Neutrophil (primary cell): Measurements from ENCODE around the gene CERK.

ENCODE experiments used
- H3K27ac ChIP-seq: fragments of 200-600 bp; sonication (generic); 2 replicates; pipeline ENCODE4 v1.5.1; 2016; ENCODE audit warnings: mild to moderate bottlenecking, moderate library complexity
- H3K27me3 ChIP-seq: fragments of 200-600 bp; sonication (generic); 2 replicates; pipeline ENCODE4 v1.6.0; 2016; ENCODE audit warnings: mild to moderate bottlenecking
- H3K36me3 ChIP-seq: fragments of 200-600 bp; sonication (generic); 2 replicates; pipeline ENCODE4 v1.5.1; 2017
- H3K4me1 ChIP-seq, 2 experiments: fragments of 200-600 bp in 1 of 2; sonication (generic) in 1 of 2; 1 replicate in 1 of 2; 2 replicates in 1 of 2; pipeline versions ENCODE4 v1.5.1 to v1.6.1; 2013 to 2016; ENCODE audit warnings: low read depth in 1 of 2, low read length in 1 of 2, mild to moderate bottlenecking in 1 of 2, moderate library complexity in 1 of 2; ENCODE audit not compliant: control insufficient read depth in 1 of 2, insufficient read depth in 1 of 2
- H3K4me3 ChIP-seq, 2 experiments: fragments of 200-600 bp in 1 of 2; sonication (generic) in 1 of 2; 1 replicate in 1 of 2; 2 replicates in 1 of 2; pipeline ENCODE4 v1.5.1; 2013 to 2016; ENCODE audit warnings: low read depth in 1 of 2, low read length in 1 of 2, mild to moderate bottlenecking in 1 of 2, moderate library complexity in 1 of 2
- H3K9me3 ChIP-seq: fragments of 200-600 bp; sonication (generic); 2 replicates; pipeline ENCODE4 v1.5.1; 2016
- TF ChIP-seq, protein P1 (sequence below): fragments of 200-600 bp; sonication (generic); IDR thresholded peaks from 2 replicates; pipeline ENCODE4 v1.5.1; 2016; ENCODE audit warnings: antibody characterized with exemption

The CERK gene

DNA sequence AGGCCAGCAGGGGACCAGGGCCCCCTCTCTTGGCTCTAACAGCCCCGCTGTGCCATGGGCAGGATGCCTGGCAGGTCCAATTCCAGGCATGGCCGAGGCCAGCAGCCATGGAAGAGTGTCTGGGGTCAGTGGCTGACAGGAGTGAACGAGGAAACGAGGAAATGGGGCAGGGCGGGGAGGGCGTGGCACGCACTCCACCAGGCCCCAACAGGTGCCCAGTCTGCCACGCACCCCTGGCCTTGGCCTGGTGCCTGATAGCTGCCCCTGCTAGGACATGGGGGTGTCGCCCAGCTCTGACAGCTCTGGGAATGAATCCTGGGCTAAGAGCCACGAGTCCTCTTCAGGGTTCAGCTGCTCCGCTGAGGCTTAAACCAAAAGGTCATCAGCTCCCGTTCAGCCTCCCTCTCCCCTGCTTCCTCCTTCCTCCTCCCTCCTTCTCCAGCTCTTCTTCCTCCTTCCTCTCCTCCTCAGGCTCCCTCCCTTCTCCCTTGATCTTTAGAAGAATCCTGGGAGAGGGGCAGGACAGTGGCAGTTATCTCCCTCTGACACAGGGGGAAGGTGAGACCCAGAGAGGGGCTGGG is 12.9 kb upstream of the CERK start:
- peaks cover 68% of the 10 kb centered on the region in 2 experiments for H3K4me1 ChIP-seq
- H3K36me3 ChIP-seq, result no peaks in the 10 kb centered on the region
- peak overlapping the region; percentile 98 for H3K27ac ChIP-seq
- TF ChIP-seq, protein P1, sequence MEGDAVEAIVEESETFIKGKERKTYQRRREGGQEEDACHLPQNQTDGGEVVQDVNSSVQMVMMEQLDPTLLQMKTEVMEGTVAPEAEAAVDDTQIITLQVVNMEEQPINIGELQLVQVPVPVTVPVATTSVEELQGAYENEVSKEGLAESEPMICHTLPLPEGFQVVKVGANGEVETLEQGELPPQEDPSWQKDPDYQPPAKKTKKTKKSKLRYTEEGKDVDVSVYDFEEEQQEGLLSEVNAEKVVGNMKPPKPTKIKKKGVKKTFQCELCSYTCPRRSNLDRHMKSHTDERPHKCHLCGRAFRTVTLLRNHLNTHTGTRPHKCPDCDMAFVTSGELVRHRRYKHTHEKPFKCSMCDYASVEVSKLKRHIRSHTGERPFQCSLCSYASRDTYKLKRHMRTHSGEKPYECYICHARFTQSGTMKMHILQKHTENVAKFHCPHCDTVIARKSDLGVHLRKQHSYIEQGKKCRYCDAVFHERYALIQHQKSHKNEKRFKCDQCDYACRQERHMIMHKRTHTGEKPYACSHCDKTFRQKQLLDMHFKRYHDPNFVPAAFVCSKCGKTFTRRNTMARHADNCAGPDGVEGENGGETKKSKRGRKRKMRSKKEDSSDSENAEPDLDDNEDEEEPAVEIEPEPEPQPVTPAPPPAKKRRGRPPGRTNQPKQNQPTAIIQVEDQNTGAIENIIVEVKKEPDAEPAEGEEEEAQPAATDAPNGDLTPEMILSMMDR, result no peak
- no peak overlapping the region for H3K4me3 ChIP-seq
- H3K9me3 ChIP-seq, result no peaks in the 10 kb centered on the region
- H3K27me3 ChIP-seq, result no peaks in the 10 kb centered on the region

DNA sequence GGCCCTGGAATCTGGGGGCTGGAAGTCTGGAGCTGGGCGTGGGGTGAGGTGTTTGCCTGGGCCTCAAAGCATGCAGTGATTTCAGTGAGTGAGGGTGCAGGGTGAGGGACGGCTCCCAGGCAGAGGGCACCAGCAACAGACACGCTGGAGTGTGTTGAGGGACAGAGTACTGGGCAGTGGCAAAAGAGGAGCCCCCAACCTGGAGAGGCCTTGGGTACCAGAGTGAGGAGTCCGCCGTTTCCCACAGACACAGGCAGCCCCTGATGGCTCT is 12.4 kb upstream of the CERK start:
- H3K4me3 ChIP-seq, result no peak overlapping the region

DNA sequence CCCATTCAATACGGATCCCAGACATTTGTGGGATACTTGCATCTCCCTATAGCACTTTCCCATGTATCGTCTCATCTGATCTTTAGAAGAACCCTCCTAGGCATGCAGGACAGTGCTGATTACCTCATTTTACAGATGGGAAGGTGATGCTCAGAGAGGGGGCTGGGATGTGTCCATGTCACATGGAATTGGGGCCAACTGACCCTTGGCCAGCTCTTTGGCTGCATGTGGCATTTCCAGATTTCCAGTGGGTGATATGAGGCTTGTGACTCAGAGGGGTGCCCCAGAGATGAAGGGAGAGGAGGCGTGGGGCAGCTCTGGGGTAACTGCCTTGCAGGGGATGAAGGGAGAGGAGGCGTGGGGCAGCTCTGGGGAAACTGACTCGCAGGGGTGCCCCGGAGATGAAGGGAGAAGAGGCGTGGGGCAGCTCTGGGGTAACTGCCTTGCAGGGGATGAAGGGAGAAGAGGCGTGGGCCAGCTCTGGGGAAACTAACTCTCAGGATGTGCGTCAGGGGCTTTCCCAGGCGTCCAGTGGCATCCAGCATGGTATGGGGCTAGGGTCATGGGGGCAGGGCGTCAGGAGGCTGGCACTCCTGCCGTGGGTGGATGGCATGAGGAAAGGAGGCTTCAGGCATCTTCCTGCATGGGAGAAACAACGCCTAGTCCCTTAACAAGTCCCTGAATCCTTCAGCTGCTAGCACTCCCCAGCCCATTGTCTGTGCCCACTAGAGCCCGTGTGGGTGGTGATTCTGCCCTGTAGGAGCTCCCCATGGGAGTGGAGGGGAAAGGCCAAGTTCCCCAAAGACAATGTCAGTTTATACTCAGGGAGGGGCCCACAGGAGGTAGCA is 11.9 kb upstream of the CERK start:
- H3K27ac ChIP-seq, result peak overlapping the region; percentile 98
- peak overlapping the region; percentile 24 to 27 for H3K4me3 ChIP-seq
- peaks cover 61% of the 10 kb centered on the region in 2 experiments for H3K4me1 ChIP-seq
- H3K9me3 ChIP-seq, result no peaks in the 10 kb centered on the region
- no peaks in the 10 kb centered on the region for H3K27me3 ChIP-seq
- H3K36me3 ChIP-seq, result no peaks in the 10 kb centered on the region
- TF ChIP-seq, protein P1, result no peak

More for the DNA sequence above, 12.4 kb upstream of the CERK start:
- no peaks in the 10 kb centered on the region for H3K27me3 ChIP-seq
- H3K4me1 ChIP-seq, result peaks cover 66 to 67% of the 10 kb centered on the region in 2 experiments
- no peaks in the 10 kb centered on the region for H3K9me3 ChIP-seq
- peak overlapping the region; percentile 98 for H3K27ac ChIP-seq
- TF ChIP-seq, protein P1, result no peak
- H3K36me3 ChIP-seq, result no peaks in the 10 kb centered on the region

DNA sequence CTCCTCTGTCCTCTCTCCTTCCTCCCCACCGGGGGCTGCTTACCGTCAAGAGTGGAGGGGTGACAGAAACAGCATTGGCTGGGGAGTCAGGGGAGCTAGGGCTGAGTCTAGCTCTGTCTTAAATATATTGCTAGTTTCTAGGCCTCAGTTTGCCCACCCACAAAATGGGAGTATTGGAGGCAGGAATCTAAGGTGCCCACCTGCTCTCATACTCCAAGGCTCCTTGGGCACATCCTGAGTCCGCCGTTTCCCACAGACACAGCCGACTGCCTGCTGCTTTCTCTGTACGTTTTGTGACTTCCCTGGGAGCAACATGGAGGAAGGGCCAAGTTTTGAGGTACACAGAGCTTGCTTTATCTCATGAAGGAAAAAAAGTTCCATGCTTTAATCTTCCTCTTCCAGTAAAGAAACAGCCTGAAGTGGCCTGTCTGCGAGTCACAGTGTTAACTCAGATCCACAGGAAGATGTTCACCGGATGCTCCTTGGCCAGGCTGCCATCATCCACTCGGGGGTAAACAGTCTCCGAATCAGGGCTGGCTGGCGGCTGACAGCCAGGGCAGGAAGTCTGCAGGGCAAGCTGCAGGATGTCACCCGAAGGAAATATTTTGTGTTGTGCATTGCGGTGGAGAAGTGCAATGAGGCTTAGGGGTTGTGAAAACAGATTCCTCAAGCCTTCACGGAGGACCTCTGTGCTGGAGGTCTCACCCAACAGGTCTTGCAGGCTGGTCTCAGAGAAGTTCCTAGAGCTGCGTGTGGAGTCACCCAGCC is 11.0 kb upstream of the CERK start:
- Histone ChIP-seq H3K9me3 (no peaks in the 10 kb centered on the region), H3K4me1 (peaks cover 53% of the 10 kb centered on the region in 2 experiments), H3K4me3 (peak overlapping the region; percentile 24 to 27), H3K27ac (peak overlapping the region; percentile 98), H3K27me3 (no peaks in the 10 kb centered on the region), H3K36me3 (no peaks in the 10 kb centered on the region)
- TF ChIP-seq, protein P1, result no peak

DNA sequence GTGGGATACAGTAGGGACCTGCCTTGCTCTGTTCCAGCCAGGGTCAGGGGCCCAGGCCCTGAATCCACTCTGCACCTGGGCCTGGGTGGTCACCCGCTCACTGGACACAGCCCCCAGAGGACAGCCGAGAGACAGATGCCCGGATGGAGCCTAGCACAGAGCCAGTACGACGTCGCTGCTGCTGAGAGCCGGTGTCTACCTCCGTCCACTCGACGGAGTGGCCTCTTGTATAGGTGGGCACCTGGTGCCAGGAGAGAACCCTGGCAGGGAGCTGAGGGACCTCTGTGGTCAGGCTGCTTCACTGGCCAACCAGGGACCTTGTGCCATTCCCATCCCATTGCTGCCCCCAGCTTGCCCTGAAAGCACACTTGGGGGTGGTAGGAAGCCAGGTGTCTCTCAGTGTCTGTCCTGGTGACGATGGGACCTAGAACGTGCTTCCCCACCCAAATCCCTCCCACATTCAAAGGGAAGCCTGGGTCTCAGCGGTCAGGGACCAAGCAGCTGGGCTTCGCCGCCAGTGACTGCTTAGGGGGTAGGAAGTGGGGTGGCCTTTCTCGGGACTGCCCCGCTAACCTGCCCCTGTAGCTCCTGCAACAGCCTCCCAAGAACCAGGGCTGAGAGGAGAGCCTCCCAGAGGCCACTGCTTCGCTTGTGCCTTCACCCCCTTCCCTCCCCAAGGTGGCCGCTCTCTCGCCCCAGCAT is 10.3 kb upstream of the CERK start:
- Histone ChIP-seq H3K27me3 (no peaks in the 10 kb centered on the region), H3K4me1 (peaks cover 45 to 46% of the 10 kb centered on the region in 2 experiments), H3K36me3 (no peaks in the 10 kb centered on the region), H3K4me3 (no peak overlapping the region), H3K27ac (peak overlapping the region; percentile 98), H3K9me3 (no peaks in the 10 kb centered on the region)
- TF ChIP-seq, protein P1, result no peak
